GM19099 (cell line): ENCODE results near the gene IFFO2.

Experiments
- POLR2A ChIP-seq: IDR thresholded peaks from 3 replicates; pipeline ENCODE4 v1.6.1; 2011; ENCODE audit warnings: low read depth; ENCODE audit not compliant: insufficient read length; ENCODE audit errors: extremely low read depth

IFFO2 gene

DNA sequence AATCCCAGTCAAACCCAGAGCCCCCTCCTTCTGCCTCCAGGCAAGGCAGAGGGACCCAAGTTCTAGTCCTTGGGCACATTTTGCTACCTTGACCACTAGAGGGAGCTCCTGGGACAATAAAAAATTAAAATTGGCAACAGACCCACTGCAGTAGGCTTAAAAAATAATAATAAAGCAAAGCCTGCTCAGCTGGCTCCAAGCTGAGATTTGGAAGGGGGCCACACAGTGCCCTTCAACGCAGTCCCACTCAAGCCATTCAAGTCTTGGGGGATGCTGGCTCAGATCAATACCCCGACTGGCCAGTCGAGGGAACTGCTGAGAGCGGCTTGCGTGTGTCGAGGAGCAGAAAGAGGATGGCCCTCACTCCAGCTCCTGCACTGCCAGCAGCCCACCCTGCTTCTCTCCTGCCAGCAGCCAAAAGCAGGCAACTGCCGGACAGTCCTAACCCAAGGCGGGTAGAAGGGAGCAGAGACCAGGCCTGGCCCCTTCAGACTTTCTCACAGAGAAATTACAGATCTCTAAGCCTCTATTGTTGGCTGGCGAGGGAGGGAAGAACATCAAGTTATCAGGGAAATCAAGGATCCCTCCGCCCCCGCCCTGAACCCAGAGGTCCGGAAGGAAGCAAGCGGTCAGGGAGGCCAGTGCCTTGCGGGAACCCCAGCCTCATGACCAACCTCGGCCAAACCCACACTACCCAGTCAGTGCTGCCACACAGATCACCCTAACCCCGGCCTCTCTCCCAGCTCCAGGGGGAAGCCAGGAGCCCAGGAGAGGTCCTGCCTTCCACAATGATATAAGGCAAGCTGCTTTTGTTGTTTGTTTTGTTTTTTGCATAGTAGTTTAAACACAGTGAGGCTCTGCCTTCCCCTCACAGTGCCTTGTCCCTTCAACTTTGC is 49.2 kb downstream of the IFFO2 start:
- TF ChIP-seq POLR2A, result no peak

DNA sequence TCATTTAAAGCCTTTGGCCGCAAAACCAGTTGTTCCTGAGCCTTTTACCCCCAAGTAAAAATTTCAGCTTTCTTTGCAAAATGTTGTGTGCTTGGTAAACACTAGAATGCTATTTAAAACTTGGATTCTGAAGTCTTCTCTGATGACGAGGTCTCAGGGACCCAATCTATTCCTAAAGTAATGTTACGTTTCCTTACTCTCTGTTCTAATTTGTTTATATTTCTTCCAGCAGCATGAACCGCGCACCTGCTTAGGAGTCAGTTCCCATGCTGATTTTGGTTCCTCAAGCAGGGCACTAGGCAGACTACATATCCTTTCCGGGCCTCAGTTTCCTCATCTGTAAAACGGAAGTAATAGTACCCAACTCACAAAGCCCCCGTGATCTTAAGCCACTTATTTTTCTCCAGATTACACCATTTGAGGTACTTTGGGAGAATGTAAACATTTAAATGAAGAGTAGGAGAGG is 53.2 kb downstream of the IFFO2 start:
- TF ChIP-seq POLR2A, result no peak

DNA sequence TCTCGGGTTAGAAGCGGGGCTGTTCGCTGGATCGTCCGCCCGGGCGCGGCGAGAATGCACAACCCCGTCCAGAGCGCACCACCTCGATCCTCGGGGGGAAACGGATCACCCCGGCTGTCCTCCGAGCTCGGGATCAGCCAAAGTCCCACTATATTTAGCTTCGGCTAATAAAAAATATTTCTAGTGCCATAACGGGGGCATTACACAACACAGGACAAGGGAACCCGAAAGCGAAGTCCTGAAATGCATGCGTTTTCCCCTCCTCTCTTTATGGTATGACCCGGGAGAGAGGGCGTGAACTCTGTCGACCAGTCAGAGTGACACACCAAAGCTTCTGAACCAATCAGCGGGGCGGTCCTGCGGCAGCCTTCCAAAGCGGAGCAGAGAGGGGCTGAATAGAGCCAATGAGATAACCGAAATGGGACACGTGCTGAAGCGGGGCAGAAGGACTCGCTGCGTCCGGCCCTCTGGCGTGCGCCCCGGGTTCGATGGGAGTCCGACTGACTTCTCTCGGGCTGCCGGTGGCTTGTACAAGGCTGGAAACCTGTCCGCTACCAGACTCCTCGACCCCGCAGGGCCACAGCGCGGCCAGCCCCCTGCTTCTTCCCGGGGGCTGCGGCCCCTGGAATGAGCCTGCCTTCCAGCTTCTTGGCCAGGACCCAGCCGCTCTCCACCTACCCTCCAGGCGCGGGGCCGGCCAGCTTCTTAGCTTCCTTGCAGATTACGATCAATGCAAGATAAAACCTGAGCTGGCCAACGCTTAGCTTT is 53.8 kb downstream of the IFFO2 start, which contains the start of gene ALDH4A1:
Gene ALDH4A1, minus strand, starts transcription at position 33 of the 768 bp plus-strand sequence. Its CDS starts 32 bp downstream, at position 1.
- TF ChIP-seq POLR2A, result peak; percentile 73

DNA sequence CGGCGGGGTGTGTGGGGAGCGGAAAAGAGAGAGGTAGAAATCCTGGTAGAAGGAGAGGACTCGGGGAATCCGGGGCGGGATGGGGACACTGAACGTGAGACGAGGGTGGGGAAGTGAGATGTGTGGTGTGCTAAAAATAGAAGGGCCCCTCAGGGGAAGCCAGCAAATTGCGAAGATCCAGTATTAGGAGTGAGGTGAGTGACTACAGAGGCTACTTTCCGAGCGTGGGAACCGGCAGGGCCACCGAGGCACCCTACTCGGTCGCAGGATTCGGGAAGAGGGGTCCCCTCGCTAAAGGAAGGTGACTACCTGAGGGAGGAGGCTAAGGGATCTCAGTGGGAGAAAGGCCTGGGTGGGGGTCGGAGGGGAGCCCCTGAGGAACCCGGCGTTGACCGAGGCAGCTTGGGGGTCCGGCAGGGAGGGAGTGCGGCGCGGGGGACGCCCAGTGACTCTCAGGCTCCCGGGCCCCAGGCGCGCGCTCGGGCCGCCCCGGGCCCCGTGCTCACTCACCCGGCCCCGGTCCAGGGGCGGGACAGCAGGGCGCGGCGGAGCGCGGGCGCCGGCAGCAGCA is 54.4 kb downstream of the IFFO2 start:
- TF ChIP-seq POLR2A, result no peak

DNA sequence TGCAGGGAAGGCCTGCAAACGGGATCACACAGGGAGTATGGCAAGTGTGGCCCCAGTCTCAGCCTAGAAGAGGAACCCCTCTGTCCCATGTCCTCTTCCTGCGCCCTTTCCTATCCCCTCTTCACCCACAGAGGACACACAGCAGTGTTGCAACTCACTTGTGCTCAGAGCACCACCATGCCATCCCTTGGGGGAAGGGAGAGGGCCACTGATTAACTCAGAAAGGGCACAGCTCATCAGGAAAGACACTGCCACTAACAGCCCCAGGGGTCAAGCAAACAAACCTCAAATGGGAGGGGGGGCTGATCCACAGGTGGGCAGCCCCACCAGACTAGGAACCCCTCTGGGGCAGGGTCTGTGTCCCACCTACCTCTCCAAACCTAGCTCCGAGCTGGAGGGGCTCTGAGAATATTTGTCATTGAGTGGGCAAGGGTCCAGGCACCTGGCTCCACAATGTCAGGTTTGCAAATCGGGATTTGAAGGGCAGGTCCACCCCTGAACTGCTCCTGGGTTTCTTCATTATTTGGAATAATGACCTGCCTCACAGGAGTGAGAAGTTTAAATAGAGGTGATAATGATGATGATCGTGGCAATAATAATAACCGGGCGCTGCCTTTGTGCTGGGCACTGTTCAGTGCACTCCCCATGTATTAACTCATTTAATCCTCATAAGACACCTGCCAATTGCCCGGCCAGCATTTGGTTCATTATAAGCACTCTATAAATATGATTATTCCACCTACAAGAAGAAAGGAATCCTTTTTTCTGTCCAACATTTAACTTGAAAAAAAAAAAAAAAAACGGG is 55.1 kb downstream of the IFFO2 start:
- no peak for TF ChIP-seq POLR2A

DNA sequence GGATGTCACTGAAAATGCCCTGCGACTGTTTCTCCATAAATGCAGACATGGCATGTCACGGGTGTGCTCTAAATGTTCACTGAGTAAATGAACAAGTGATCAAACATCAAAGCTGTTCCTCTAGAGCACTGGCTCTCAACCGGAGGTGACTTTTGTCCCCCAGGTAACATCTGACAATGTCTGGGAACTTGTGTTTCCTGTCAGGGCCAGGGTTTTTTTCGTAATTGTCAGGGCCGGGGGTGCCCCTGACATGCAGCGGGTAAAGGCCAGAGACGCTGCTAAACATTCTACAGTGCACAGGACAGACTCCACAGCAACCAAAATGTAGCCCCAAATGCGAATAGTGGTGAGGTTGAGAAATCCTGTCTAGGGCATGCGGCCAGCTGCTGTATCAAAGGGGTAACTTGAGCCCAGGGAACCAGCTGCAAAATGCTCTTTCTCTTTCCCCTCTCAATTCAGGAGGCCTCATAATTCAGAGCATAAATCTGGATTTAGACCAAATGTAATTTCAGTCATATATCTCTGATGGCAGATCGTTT is 56.1 kb downstream of the IFFO2 start:
- TF ChIP-seq POLR2A, result no peak

DNA sequence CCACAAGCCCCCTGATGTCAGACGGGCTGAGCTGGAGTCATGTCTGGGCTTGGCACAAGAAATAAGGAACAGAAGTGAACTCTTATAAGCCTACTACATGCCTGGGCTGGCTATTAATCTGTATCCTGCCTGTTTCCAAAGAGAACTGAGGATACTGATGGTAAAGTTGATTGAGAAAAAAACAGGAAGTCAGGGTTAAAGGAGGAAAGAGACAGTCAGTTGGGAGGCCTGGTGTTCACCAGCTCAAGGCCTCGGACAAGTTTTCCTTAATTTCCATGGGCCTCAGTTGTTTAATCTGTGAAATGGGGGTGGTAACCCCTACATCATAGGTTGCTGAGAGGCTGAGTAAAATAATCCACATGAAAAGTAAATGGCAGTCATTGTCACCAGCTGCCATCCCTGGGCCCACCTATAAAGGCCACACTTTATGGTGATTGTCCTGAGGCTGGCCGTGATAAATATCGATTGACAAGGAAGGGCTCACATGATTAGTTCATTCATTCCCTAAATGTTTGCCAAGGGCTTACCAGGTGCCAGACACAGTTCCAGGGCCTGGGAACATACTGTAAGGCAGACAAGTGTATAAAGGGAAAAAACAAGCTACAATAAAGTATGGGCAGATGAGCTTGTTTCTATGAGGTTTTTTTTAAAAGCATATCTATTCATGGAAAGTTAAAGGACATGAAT is 57.0 kb downstream of the IFFO2 start:
- TF ChIP-seq POLR2A, result no peak

DNA sequence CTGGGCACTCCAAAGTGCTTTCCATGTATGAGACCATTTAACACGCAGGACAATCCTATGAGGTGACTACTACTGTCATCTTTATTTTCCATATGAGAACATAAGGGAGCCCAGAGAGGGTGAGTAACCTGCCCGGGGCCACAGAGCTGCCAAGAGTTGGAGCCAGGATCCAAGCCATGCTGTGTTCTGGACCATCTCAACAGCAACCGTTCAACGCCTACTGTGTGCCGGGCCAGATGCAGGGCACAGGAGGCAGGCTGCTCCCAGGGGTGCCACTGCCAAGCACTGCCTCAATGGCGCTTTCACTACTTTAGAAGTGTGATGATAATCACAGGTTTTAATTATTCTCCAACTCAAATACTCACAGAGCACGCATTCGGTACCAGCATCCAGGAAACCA is 57.9 kb downstream of the IFFO2 start:
- TF ChIP-seq POLR2A, result no peak

DNA sequence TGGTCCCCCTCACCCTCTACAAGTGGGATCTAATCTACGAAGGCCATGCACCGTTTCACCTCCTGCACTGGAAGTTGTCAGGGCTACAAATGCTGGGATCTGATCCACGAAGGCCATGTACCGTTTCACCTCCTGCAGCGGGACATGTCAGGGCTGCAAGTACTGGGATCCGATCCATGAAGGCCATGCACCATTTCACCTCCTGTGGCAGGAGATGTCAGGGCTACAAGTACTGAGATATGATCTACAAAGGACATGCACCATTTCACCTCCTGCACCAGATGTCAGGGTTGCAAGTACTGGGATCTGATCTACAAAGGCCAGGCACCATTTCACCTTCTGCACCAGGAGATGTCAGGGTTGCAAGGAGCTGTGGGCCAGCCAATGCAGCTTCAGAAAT is 61.2 kb downstream of the IFFO2 start:
- no peak for TF ChIP-seq POLR2A

DNA sequence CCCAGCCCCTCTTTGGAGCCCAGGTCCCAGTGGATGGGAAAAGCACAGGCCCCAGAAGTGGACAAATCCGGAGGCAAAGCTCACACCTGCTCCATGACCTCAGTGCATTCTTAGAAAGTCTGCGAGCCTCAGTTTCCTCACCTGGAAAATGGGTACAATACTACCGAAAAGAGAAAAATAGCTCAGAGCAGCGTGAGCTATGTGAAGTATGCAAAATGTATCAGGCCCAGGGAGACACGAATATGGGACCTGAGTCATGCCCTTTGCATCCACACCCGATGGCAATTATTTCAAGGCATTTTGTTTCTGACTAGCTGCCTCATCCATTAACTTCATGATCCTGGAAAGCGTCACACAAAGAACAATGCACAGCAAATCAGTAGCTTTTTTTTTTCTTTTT is 63.4 kb downstream of the IFFO2 start:
- no peak for TF ChIP-seq POLR2A

DNA sequence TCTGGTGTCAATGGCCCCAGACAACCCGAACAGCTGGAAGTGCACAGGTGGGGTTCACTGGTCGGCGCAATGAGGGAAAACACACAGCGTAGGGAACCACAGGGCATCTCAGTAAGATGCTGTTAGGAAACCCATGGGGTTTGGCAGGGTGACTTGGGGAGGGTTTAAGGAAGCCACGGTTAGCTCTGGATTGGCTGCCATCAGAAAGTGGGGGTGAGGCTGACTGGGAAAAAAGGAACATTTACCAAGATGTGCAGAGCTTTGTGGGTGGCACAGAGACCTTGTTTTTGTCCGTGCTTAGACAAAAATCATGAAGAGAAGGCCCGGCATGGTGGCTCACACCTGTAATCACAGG is 65.1 kb downstream of the IFFO2 start:
- TF ChIP-seq POLR2A, result no peak

DNA sequence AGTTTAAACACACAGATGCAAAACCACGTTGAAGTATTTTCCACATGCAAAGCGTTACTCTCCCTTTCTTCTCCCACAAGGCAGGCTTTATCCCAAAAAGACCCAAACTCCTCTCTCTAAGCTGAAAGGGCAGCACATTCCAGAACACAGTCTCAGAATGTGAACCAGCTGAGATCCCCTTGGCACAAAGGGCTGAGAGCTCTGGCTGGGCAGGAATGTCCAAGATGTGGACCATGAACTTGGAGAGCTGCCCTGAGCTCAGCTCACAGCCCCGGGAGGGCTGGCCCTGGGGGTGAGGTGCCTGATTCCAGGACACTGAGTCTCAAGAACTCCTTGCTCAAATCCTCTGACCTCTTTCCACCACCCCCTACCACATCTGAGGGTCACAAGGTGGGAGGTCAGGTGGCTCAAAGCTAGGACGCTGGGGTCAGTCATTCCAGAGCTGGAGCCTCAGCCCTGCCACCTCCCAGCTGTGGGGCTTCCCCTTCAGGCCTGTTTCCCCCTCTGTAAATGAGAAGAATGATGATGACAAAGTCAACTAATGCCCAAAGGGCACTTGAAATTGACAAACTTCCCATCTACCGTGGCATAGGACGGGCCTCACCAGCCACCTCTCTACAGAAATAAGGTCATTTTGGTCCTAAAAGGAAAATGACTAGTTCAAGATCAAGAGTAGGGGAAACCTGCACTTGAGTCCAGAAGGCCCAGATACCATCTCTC is 65.6 kb downstream of the IFFO2 start:
- TF ChIP-seq POLR2A, result no peak

DNA sequence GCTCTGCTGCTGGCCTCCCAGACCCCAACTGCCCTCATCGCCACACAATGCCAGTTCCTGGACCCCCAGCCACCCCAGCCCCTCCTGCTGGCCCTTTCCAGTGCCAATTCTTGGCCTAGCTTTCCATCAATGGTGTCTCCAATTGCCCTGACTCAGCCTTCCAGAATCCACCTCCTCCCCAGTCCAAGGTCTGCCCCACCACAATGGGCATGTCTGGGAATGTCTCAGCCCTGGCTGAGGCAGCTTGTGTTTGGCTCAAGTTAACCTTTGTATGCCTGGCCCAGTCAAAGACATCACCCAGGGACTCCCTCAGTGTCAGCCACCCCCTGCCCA is 70.5 kb downstream of the IFFO2 start:
- TF ChIP-seq POLR2A, result no peak
